ENCODE results near the gene TMEM151B.

GRCh38 chr6:44311304-44311703 lies 41.1 kb downstream of the TMEM151B start:
- TF ChIP-seq CTCF (IDR thresholded peaks at IDR 0.05; ENCODE audit: low read depth, low read length) (no peak), EZH2phosphoT487 (IDR thresholded peaks at IDR 0.05; ENCODE audit: low read depth) (no peak)

All from OCI-LY3 (cell line).